ENCODE data around the gene PRKAR2B.

GRCh38 chr7:107186240-107186639 lies 141.7 kb downstream of the PRKAR2B start:
- TF ChIP-seq POLR2A (IDR thresholded peaks at IDR 0.05) (no peak), CTCF (IDR thresholded peaks at IDR 0.05) (no peak), EP300 (IDR thresholded peaks at IDR 0.05) (no peak)

All from tibial nerve (tissue), 4 donors.